ENCODE measurements around the gene NEK5.

DNA sequence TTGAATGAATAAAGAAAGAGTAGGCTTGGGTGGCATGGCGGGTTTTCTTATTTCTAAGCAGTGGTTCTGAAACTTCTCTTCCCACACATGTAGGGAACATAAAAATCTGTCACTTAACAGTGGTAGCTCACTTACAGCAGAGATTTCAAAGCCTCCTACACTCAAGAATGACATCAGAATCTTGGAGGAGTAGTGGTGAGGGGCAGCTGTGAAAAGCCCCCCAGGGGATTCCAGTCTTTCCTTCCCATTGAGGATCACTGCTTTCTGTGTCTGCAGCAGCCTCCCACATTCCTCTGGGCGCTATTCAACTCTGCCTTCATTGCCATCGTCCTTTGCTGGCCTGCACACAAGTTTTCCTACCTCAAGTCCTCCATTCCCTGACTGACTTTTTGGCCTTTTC lies 8.6 kb upstream of the NEK5 start:
- TF ChIP-seq POLR2AphosphoS5 (IDR thresholded peaks at IDR 0.05), result no peak
- TF ChIP-seq POLR2A (IDR thresholded peaks at IDR 0.05), result no peak

Data from stomach (tissue), 4 donors.